Activated CD8-positive, alpha-beta T cell treated with anti-CD3 and anti-CD28 coated beads for 36 hours (primary cell): ENCODE results near the gene GNG2. TPM values are rescaled to one million over a fixed set of nuclear protein-coding genes. Genes with fewer than 3 reads are reported as not detected.
A peak's percentile ranks its signal among the peaks of the same experiment; 100 is the strongest.

Experiments used
- ATAC-seq: fragments of 200-7000 bp; cut with Tn5 transposase; one replicate; pipeline ENCODE4 v1.10.0; 2021; ENCODE audit warnings: mild to moderate bottlenecking, moderate library complexity
- CTCF ChIA-PET: fragments of 350-600 bp; sonication (Branson Sonifier 250); formaldehyde crosslinking; loops from one replicate; lab custom pipeline; 2021; ENCODE audit warnings: antibody characterized with exemption; lab: Charles Lee
- POLR2A ChIA-PET: fragments of 350-600 bp; sonication (Branson Sonifier 250); formaldehyde crosslinking; loops from one replicate; lab custom pipeline; 2021; ENCODE audit warnings: antibody characterized with exemption; lab: Charles Lee
- DNase-seq: peaks from one replicate; pipeline ENCODE4 v3.0.0-alpha.2; 2020
- H3K27ac Mint-ChIP-seq: one replicate; pipeline ENCODE4 v1.8.0; 2021; ENCODE audit warnings: mild to moderate bottlenecking, mixed read lengths
- H3K27me3 Mint-ChIP-seq: one replicate; pipeline ENCODE4 v1.8.0; 2021; ENCODE audit warnings: mixed read lengths
- H3K36me3 Mint-ChIP-seq: one replicate; pipeline ENCODE4 v1.8.0; 2021; ENCODE audit warnings: low read depth, mixed read lengths
- H3K4me1 Mint-ChIP-seq: one replicate; pipeline ENCODE4 v1.8.0; 2021; ENCODE audit warnings: low read depth, mixed read lengths
- H3K4me3 Mint-ChIP-seq: one replicate; pipeline ENCODE4 v1.8.0; 2021; ENCODE audit warnings: mild to moderate bottlenecking, moderate library complexity, mixed read lengths
- H3K9me3 Mint-ChIP-seq: one replicate; pipeline ENCODE4 v1.8.0; 2021; ENCODE audit warnings: mixed read lengths
- CTCF ChIP-seq: fragments of 200-600 bp; IDR thresholded peaks from one replicate; pipeline ENCODE4 v1.8.0; 2022; ENCODE audit warnings: antibody characterized with exemption, mild to moderate bottlenecking
- intact Hi-C: fragments of 100-400 bp; cut with micrococcal nuclease; formaldehyde crosslinking; loops from one replicate; pipeline ENCODE4 v1.10.0; 2022
- total RNA-seq, 2 experiments: library from RNA; stranded (reverse); gene quantifications; one replicate each; pipeline ENCODE4 v1.2.3, GENCODE V29; 2021

Gene GNG2
- total RNA-seq, 2 experiments from 2014 or later: 174 to 184 TPM

- no peak for TF ChIP-seq CTCF
- POLR2A ChIA-PET: interaction anchor here (0.6 kb wide), 1 partner anchor 36 kb away, joined by 3 read pairs; no protein-coding TSS in a partner anchor
- no peak for DNase-seq
- H3K4me1 Mint-ChIP-seq: peaks cover 44% of the 10 kb centered on the region
- H3K4me3 Mint-ChIP-seq: no peak overlapping the region
- peaks cover 32% of the 10 kb centered on the region for H3K9me3 Mint-ChIP-seq
- H3K27ac Mint-ChIP-seq: no peak overlapping the region
- H3K36me3 Mint-ChIP-seq: peaks cover 88% of the 10 kb centered on the region
- intact Hi-C loops: no loop called here
- H3K27me3 Mint-ChIP-seq: no peaks in the 10 kb centered on the region
- CTCF ChIA-PET: no interaction called here
- no peak for ATAC-seq
Measured at GRCh38 chr14:51957950-51958349, 97.5 kb downstream of the GNG2 start.

- POLR2A ChIA-PET: no interaction called here
- H3K4me3 Mint-ChIP-seq: no peak overlapping the region
Measured at GRCh38 chr14:51959928-51960327, 99.5 kb downstream of the GNG2 start.

DNA sequence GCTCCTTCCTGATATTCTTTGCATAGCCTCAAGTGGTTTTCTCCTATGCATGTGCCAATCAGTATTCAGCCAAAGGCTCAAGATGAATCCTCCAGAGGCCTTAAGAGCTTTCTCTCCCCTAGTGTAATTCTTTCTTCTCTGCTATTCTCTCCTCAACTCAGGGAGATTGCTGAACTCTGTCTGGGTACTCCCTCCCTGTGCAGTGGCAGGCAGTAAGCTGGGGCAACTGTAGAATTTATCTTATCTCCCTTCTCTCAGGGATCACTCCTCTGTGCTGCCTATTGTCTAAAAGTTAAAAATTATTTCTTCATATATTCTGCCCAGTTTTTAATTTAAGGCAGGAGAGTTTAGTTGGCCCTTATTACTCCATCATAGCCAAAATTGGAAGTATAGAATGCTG, 100.5 kb downstream of the GNG2 start:
- Mint-ChIP-seq H3K27ac (peak overlapping the region; percentile 38), H3K4me3 (no peak overlapping the region), H3K27me3 (no peaks in the 10 kb centered on the region), H3K4me1 (peaks cover 51% of the 10 kb centered on the region), H3K36me3 (peaks cover 75% of the 10 kb centered on the region), H3K9me3 (peaks cover 32% of the 10 kb centered on the region)
- intact Hi-C loops: no loop called here
- CTCF ChIA-PET: no interaction called here
- POLR2A ChIA-PET: no interaction called here
- TF ChIP-seq CTCF: no peak
- ATAC-seq (no peak), DNase-seq (no peak)

More at GRCh38 chr14:51959928-51960327, 99.5 kb downstream of the GNG2 start:
- H3K27ac Mint-ChIP-seq: no peak overlapping the region
- H3K36me3 Mint-ChIP-seq: peaks cover 79% of the 10 kb centered on the region
- peaks cover 32% of the 10 kb centered on the region for H3K9me3 Mint-ChIP-seq
- CTCF ChIA-PET: no interaction called here
- no peak for TF ChIP-seq CTCF
- no peaks in the 10 kb centered on the region for H3K27me3 Mint-ChIP-seq
- DNase-seq: no peak
- peaks cover 51% of the 10 kb centered on the region for H3K4me1 Mint-ChIP-seq
- intact Hi-C loops: no loop called here
- no peak for ATAC-seq

GRCh38 chr14:51962711-51963110, 102.3 kb downstream of the GNG2 start:
- Mint-ChIP-seq H3K27ac (peak overlapping the region; percentile 65), H3K4me1 (peaks cover 45% of the 10 kb centered on the region), H3K27me3 (no peaks in the 10 kb centered on the region), H3K9me3 (peaks cover 23% of the 10 kb centered on the region), H3K4me3 (no peak overlapping the region), H3K36me3 (peaks cover 62% of the 10 kb centered on the region)
- POLR2A ChIA-PET: no interaction called here
- DNase-seq: no peak
- CTCF ChIA-PET: interaction anchor here (0.8 to 2.6 kb wide), 5 partner anchors 8 to 41 kb away, joined by 3 to 15 read pairs (median 3); no protein-coding TSS in a partner anchor
- TF ChIP-seq CTCF: no peak
- ATAC-seq: no peak
- intact Hi-C loops: no loop called here

GRCh38 chr14:51963286-51963685, 102.9 kb downstream of the GNG2 start:
- intact Hi-C loops: no loop called here
- H3K27me3 Mint-ChIP-seq: no peaks in the 10 kb centered on the region
- H3K9me3 Mint-ChIP-seq: peaks cover 19% of the 10 kb centered on the region
- H3K27ac Mint-ChIP-seq: peak overlapping the region; percentile 62
- peak overlapping the region; percentile 11 for H3K4me3 Mint-ChIP-seq
- no peak for TF ChIP-seq CTCF
- H3K4me1 Mint-ChIP-seq: peaks cover 45% of the 10 kb centered on the region
- ATAC-seq (no peak), DNase-seq (no peak)
- peaks cover 60% of the 10 kb centered on the region for H3K36me3 Mint-ChIP-seq
- ChIA-PET CTCF (interaction anchor here (0.8 to 2.6 kb wide), 5 partner anchors 9 to 41 kb away, joined by 3 to 15 read pairs (median 3); no protein-coding TSS in a partner anchor), POLR2A (no interaction called here)
